GM23338 (cell line): Measurements from ENCODE around the gene ZNF490. TPM values are rescaled to one million over a fixed set of nuclear protein-coding genes. Genes with fewer than 3 reads are reported as not detected.

ENCODE experiments used
- ATAC-seq: fragments of 200-7000 bp; cut with Tn5 transposase; 3 replicates; pipeline ENCODE4 v1.9.1; 2020
- DNase-seq: peaks from one replicate; pipeline ENCODE4 v3.0.0-alpha.2; 2015; ENCODE audit warnings: low spot score
- H2AFZ ChIP-seq: fragments of 200-600 bp; sonication (generic); 2 replicates; pipeline ENCODE4 v1.8.0; 2016; ENCODE audit warnings: antibody characterized with exemption, mild to moderate bottlenecking, moderate library complexity
- H3F3A ChIP-seq: fragments of 200-600 bp; sonication (generic); replicated peaks from 2 replicates; pipeline ENCODE4 v1.8.0; 2017; ENCODE audit warnings: antibody characterized with exemption, mixed run types, low read depth
- H3K27ac ChIP-seq: fragments of 200-600 bp; sonication (generic); 2 replicates; pipeline ENCODE4 v1.6.1; 2016; ENCODE audit warnings: low read depth
- H3K27me3 ChIP-seq: fragments of 200-600 bp; sonication (generic); 2 replicates; pipeline ENCODE4 v1.8.0; 2016; ENCODE audit warnings: mild to moderate bottlenecking, mixed run types, moderate library complexity; ENCODE audit not compliant: insufficient read depth
- H3K36me3 ChIP-seq: fragments of 200-600 bp; sonication (generic); 2 replicates; pipeline ENCODE4 v1.8.0; 2016; ENCODE audit warnings: mild to moderate bottlenecking; ENCODE audit not compliant: insufficient read depth
- H3K4me1 ChIP-seq: fragments of 200-600 bp; sonication (generic); 2 replicates; pipeline ENCODE4 v1.8.0; 2016; ENCODE audit warnings: mild to moderate bottlenecking, moderate library complexity; ENCODE audit not compliant: insufficient read depth
- H3K4me2 ChIP-seq: fragments of 200-600 bp; sonication (generic); 2 replicates; pipeline ENCODE4 v1.7.1; 2017; ENCODE audit warnings: mixed run types
- H3K4me3 ChIP-seq: fragments of 200-600 bp; sonication (generic); 2 replicates; pipeline ENCODE4 v1.6.1; 2016; ENCODE audit warnings: mixed run types
- H3K79me2 ChIP-seq: fragments of 200-600 bp; sonication (generic); replicated peaks from 2 replicates; pipeline ENCODE4 v1.8.0; 2017; ENCODE audit warnings: mild to moderate bottlenecking; ENCODE audit not compliant: insufficient read depth
- H3K9me2 ChIP-seq: fragments of 200-600 bp; sonication (generic); 2 replicates; pipeline ENCODE4 v1.8.0; 2017; ENCODE audit not compliant: insufficient read depth
- H4K20me1 ChIP-seq: fragments of 200-600 bp; sonication (generic); replicated peaks from 2 replicates; pipeline ENCODE4 v1.8.0; 2017; ENCODE audit warnings: mild to moderate bottlenecking; ENCODE audit not compliant: insufficient read depth
- H3K27ac Mint-ChIP-seq: 2 replicates; pipeline ENCODE4 v1.8.0; 2020; ENCODE audit warnings: inconsistent platforms, mild to moderate bottlenecking, moderate library complexity, mixed read lengths
- H3K27me3 Mint-ChIP-seq: 3 replicates; pipeline ENCODE4 v1.8.0; 2022; ENCODE audit warnings: low read depth, mild to moderate bottlenecking, moderate library complexity, mixed read lengths, inconsistent platforms; ENCODE audit not compliant: insufficient read depth, poor library complexity
- H3K36me3 Mint-ChIP-seq: 3 replicates; pipeline ENCODE4 v1.8.0; 2021; ENCODE audit warnings: low read depth, mild to moderate bottlenecking, inconsistent platforms, moderate library complexity, mixed read lengths
- H3K4me1 Mint-ChIP-seq: 3 replicates; pipeline ENCODE4 v1.8.0; 2020; ENCODE audit warnings: mild to moderate bottlenecking, inconsistent platforms, mixed read lengths
- H3K4me3 Mint-ChIP-seq: 3 replicates; pipeline ENCODE4 v1.8.0; 2021; ENCODE audit warnings: moderate library complexity, mild to moderate bottlenecking, inconsistent platforms, mixed read lengths
- H3K9me3 Mint-ChIP-seq: 3 replicates; pipeline ENCODE4 v1.8.0; 2020; ENCODE audit warnings: moderate library complexity, mild to moderate bottlenecking, inconsistent platforms, mixed read lengths
- CREB1 ChIP-seq: fragments of 250-450 bp; sonication (Bioruptor Pico); IDR thresholded peaks from 2 replicates; pipeline ENCODE4 v1.5.0; 2020; ENCODE audit warnings: low read depth, mild to moderate bottlenecking, moderate library complexity
- EZH2 ChIP-seq: fragments of 200-600 bp; sonication (generic); IDR thresholded peaks from one replicate; pipeline ENCODE4 v1.8.0; 2017; ENCODE audit warnings: antibody characterized with exemption, mild to moderate bottlenecking, low read depth; ENCODE audit not compliant: unreplicated experiment
- EZH2phosphoT487 ChIP-seq: fragments of 200-600 bp; sonication (generic); IDR thresholded peaks from one replicate; pipeline ENCODE4 v1.8.1; 2018; ENCODE audit warnings: antibody characterized with exemption; ENCODE audit not compliant: unreplicated experiment
- JUNB ChIP-seq: IDR thresholded peaks from one replicate; pipeline ENCODE4 v1.6.1; 2016; ENCODE audit warnings: antibody characterized with exemption; ENCODE audit not compliant: unreplicated experiment
- NANOG ChIP-seq: IDR thresholded peaks from 2 replicates; pipeline ENCODE4 v1.6.1; 2016; ENCODE audit warnings: antibody characterized with exemption, borderline replicate concordance
- POLR2AphosphoS5 ChIP-seq: IDR thresholded peaks from 2 replicates; pipeline ENCODE4 v1.6.1; 2016; ENCODE audit warnings: antibody characterized with exemption, low read depth
- REST ChIP-seq: IDR thresholded peaks from one replicate; pipeline ENCODE4 v1.6.1; 2018; ENCODE audit warnings: antibody characterized with exemption; ENCODE audit not compliant: unreplicated experiment
- STAT1 ChIP-seq: IDR thresholded peaks from one replicate; pipeline ENCODE4 v1.6.1; 2016; ENCODE audit warnings: antibody characterized with exemption; ENCODE audit not compliant: unreplicated experiment
- ZNF331 ChIP-seq: fragments of 250-450 bp; sonication (Bioruptor Pico); IDR thresholded peaks from 2 replicates; pipeline ENCODE4 v1.5.0; 2020; ENCODE audit warnings: low read depth, mild to moderate bottlenecking, moderate library complexity
- ZNF462 ChIP-seq: fragments of 250-450 bp; sonication (Bioruptor Pico); IDR thresholded peaks from 2 replicates; pipeline ENCODE4 v1.5.0; 2020; ENCODE audit warnings: mild to moderate bottlenecking, moderate library complexity
- polyA plus RNA-seq: library from polyadenylated mRNA; unstranded; fragments of >200 nt; fragmentation: Nextera tagmentation; extraction: Ambion mirVana; gene quantifications from 2 replicates; pipeline ENCODE4 v1.2.1, GENCODE V29; 2016
- total RNA-seq: library from RNA; depleted of rRNA; stranded (reverse); fragments of >200 nt; shearing (Covaris generic); gene quantifications from 2 replicates; pipeline ENCODE4 v1.2.3, GENCODE V29; 2014
- TF ChIP-seq, protein P1 (sequence below), 2 experiments: fragments of 200-600 bp in 1 of 2; sonication (generic) in 1 of 2; conservative IDR thresholded peaks; 2 replicates each; pipeline versions ENCODE4 v1.5.1 to v1.6.1; 2016 to 2017; ENCODE audit warnings: antibody characterized with exemption in 2 of 2, low read depth in 2 of 2, mild to moderate bottlenecking in 2 of 2, moderate library complexity in 1 of 2
- TF ChIP-seq, protein P2 (sequence below): IDR thresholded peaks from 2 replicates; pipeline ENCODE4 v1.6.1; 2016; ENCODE audit warnings: antibody characterized with exemption

The ZNF490 gene
- total and polyA plus RNA-seq, 2 experiments from 2014 or later, result 1.4 to 7.3 TPM

DNA sequence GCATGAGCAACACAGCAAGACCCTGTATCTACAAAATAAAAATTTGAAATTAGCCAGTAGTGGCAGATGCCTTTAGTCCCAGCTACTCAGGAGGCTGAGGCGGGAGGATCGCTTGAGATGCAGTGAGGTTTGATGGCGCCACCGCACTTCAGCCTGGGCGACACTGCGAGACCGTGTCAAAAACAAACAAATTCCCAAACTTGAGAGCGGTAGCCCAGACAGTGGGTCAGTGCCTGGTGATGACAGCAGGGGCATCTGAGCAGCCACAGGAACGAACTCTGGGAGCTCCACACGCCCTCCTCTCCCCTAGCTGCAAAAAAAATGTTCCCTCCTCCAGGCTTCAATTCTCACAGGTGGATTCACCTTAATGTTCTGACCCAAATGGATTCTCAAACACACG is 14.1 kb downstream of the ZNF490 start (continued):
- TF ChIP-seq, protein P1, sequence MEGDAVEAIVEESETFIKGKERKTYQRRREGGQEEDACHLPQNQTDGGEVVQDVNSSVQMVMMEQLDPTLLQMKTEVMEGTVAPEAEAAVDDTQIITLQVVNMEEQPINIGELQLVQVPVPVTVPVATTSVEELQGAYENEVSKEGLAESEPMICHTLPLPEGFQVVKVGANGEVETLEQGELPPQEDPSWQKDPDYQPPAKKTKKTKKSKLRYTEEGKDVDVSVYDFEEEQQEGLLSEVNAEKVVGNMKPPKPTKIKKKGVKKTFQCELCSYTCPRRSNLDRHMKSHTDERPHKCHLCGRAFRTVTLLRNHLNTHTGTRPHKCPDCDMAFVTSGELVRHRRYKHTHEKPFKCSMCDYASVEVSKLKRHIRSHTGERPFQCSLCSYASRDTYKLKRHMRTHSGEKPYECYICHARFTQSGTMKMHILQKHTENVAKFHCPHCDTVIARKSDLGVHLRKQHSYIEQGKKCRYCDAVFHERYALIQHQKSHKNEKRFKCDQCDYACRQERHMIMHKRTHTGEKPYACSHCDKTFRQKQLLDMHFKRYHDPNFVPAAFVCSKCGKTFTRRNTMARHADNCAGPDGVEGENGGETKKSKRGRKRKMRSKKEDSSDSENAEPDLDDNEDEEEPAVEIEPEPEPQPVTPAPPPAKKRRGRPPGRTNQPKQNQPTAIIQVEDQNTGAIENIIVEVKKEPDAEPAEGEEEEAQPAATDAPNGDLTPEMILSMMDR (conservative IDR thresholded peaks at IDR 0.05; ENCODE audit: low read depth in 2 of 2), result no peak
- TF ChIP-seq CREB1, result no peak
- TF ChIP-seq STAT1, result no peak
- no peak for TF ChIP-seq EZH2phosphoT487
- TF ChIP-seq NANOG, result no peak
- no peak for TF ChIP-seq ZNF331 (CRISPR knock-in tag)

DNA sequence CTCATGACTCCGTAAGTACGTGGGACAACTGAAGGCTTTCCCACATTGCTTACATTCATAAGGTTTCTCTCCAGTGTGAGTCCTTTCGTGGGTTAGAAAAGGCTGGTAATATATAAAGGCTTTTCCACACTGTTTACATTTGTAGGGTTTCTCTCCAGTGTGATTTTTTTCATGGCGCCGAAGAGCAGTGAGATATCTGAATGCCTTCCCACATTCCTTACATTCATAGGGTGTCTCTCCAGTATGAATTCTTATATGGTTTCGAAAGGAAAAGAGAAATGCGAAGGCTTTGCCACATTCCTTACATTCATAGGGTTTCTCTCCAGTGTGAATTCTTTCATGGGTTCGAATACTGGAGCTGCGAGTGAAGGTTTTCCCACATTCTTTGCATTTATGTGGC is 29.5 kb downstream of the ZNF490 start:
- Mint-ChIP-seq H3K27ac (no peak overlapping the region), H3K9me3 (peaks cover 55% of the 10 kb centered on the region), H3K27me3 (peaks cover 7% of the 10 kb centered on the region), H3K4me1 (no peaks in the 10 kb centered on the region), H3K36me3 (peaks cover 61% of the 10 kb centered on the region), H3K4me3 (no peak overlapping the region)
- Histone ChIP-seq H3K4me3 (no peak overlapping the region), H3F3A (no peaks in the 10 kb centered on the region), H3K4me1 (no peaks in the 10 kb centered on the region), H3K4me2 (no peak overlapping the region), H3K9me2 (no peaks in the 10 kb centered on the region), H4K20me1 (no peaks in the 10 kb centered on the region), H3K27ac (peak overlapping the region; percentile 39; the same call in 1 of the 2 replicates), H3K36me3 (peaks cover 26% of the 10 kb centered on the region), H2AFZ (no peak overlapping the region), H3K79me2 (no peaks in the 10 kb centered on the region), H3K27me3 (no peaks in the 10 kb centered on the region)
- ATAC-seq, result no peak
- peak; percentile 34 for DNase-seq
- TF ChIP-seq ZNF331 (CRISPR knock-in tag) (no peak), CREB1 (no peak), JUNB (no peak), REST (no peak), STAT1 (no peak), POLR2AphosphoS5 (no peak), EZH2 (no peak), ZNF462 (CRISPR knock-in tag) (no peak)
- TF ChIP-seq, protein P2, sequence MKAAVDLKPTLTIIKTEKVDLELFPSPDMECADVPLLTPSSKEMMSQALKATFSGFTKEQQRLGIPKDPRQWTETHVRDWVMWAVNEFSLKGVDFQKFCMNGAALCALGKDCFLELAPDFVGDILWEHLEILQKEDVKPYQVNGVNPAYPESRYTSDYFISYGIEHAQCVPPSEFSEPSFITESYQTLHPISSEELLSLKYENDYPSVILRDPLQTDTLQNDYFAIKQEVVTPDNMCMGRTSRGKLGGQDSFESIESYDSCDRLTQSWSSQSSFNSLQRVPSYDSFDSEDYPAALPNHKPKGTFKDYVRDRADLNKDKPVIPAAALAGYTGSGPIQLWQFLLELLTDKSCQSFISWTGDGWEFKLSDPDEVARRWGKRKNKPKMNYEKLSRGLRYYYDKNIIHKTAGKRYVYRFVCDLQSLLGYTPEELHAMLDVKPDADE, result no peak
